ENCODE data around the gene UMODL1. TPM values are rescaled to one million over a fixed set of nuclear protein-coding genes. Genes with fewer than 3 reads are reported as not detected.
"Not testable (repeated sequence)": the region's sequence is repeated elsewhere in the genome, so short reads cannot be mapped to it uniquely, and the experiment has no call there.

UMODL1 gene
- total and polyA plus RNA-seq, 2 donors (not counting 1 experiment from before 2014, with no cell fraction given): not detected

GRCh38 chr21:42113926-42114409 lies 42.9 kb downstream of the UMODL1 start:
- no peak for TF ChIP-seq EZH2 (IDR thresholded peaks at IDR 0.05; ENCODE audit: low read length, missing control alignments)
- TF ChIP-seq CTCF (conservative IDR thresholded peaks at IDR 0.05 in 1 of 2, IDR thresholded peaks at IDR 0.05 in 1 of 2; ENCODE audit: low read depth in 1 of 2, low read length in 2 of 2): peak in 1 of 2 donors; percentile 1
- Histone ChIP-seq H3K9ac (ENCODE audit: insufficient read depth, low read length) (no peak overlapping the region), H3K27ac (ENCODE audit: insufficient read depth, low read length) (no peak overlapping the region), H2AFZ (ENCODE audit: low read length) (no peak overlapping the region), H3K79me2 (ENCODE audit: control insufficient read depth, insufficient read depth, low read length) (no peaks in the 10 kb centered on the region), H3K36me3 (ENCODE audit: control insufficient read depth, insufficient read depth, low read length) (no peaks in the 10 kb centered on the region), H4K20me1 (ENCODE audit: control insufficient read depth, extremely low read depth, insufficient read depth, low read length) (no peaks in the 10 kb centered on the region), H3K4me2 (ENCODE audit: extremely low read depth, insufficient read depth, low read length) (no peak overlapping the region), H3K27me3 (ENCODE audit: control insufficient read depth, insufficient read depth, low read length) (peaks cover 6% of the 10 kb centered on the region), H3K9me3 (ENCODE audit: control insufficient read depth, insufficient read depth, low read depth, low read length) (no peaks in the 10 kb centered on the region), H3K4me1 (ENCODE audit: control insufficient read depth, extremely low read depth, insufficient read depth, low read length) (peaks cover 2% of the 10 kb centered on the region), H3K4me3 (replicated peaks in 1 of 4; ENCODE audit: control extremely low read depth in 1 of 4, insufficient read depth in 1 of 4, low read depth in 3 of 4, low read length in 4 of 4) (no peak overlapping the region)
- no peak for DNase-seq (ENCODE audit: low read depth in 2 of 2)

- no peaks in the 10 kb centered on the region for H4K20me1 ChIP-seq (ENCODE audit: control insufficient read depth, extremely low read depth, insufficient read depth, low read length)
- H3K4me2 ChIP-seq (ENCODE audit: extremely low read depth, insufficient read depth, low read length): no peak overlapping the region
- peaks cover 2% of the 10 kb centered on the region for H3K4me1 ChIP-seq (ENCODE audit: control insufficient read depth, extremely low read depth, insufficient read depth, low read length)
- H3K9ac ChIP-seq (ENCODE audit: insufficient read depth, low read length): no peak overlapping the region
- TF ChIP-seq EZH2 (IDR thresholded peaks at IDR 0.05; ENCODE audit: low read length, missing control alignments) (no peak), CTCF (conservative IDR thresholded peaks at IDR 0.05 in 1 of 2, IDR thresholded peaks at IDR 0.05 in 1 of 2; ENCODE audit: low read depth in 1 of 2, low read length in 2 of 2) (no peak)
- H3K79me2 ChIP-seq (ENCODE audit: control insufficient read depth, insufficient read depth, low read length): no peaks in the 10 kb centered on the region
- H3K4me3 ChIP-seq (replicated peaks in 1 of 4; ENCODE audit: control extremely low read depth in 1 of 4, insufficient read depth in 1 of 4, low read depth in 3 of 4, low read length in 4 of 4): no peak overlapping the region
- H3K36me3 ChIP-seq (ENCODE audit: control insufficient read depth, insufficient read depth, low read length): no peaks in the 10 kb centered on the region
- H3K27me3 ChIP-seq (ENCODE audit: control insufficient read depth, insufficient read depth, low read length): peaks cover 10% of the 10 kb centered on the region
- no peak for DNase-seq (ENCODE audit: low read depth in 2 of 2)
- H3K27ac ChIP-seq (ENCODE audit: insufficient read depth, low read length): no peak overlapping the region
- H2AFZ ChIP-seq (ENCODE audit: low read length): no peak overlapping the region
- no peaks in the 10 kb centered on the region for H3K9me3 ChIP-seq (ENCODE audit: control insufficient read depth, insufficient read depth, low read depth, low read length)
Observed at GRCh38 chr21:42114646-42115045, 43.5 kb downstream of the UMODL1 start.

- H4K20me1 ChIP-seq (ENCODE audit: control insufficient read depth, extremely low read depth, insufficient read depth, low read length): no peaks in the 10 kb centered on the region
- H3K36me3 ChIP-seq (ENCODE audit: control insufficient read depth, insufficient read depth, low read length): no peaks in the 10 kb centered on the region
- no peaks in the 10 kb centered on the region for H3K79me2 ChIP-seq (ENCODE audit: control insufficient read depth, insufficient read depth, low read length)
- peaks cover 10% of the 10 kb centered on the region for H3K27me3 ChIP-seq (ENCODE audit: control insufficient read depth, insufficient read depth, low read length)
- H3K9me3 ChIP-seq (ENCODE audit: control insufficient read depth, insufficient read depth, low read depth, low read length): no peaks in the 10 kb centered on the region
- H3K27ac ChIP-seq (ENCODE audit: insufficient read depth, low read length): no peak overlapping the region
- no peak overlapping the region for H2AFZ ChIP-seq (ENCODE audit: low read length)
- H3K4me1 ChIP-seq (ENCODE audit: control insufficient read depth, extremely low read depth, insufficient read depth, low read length): peaks cover 2% of the 10 kb centered on the region
- no peak overlapping the region for H3K9ac ChIP-seq (ENCODE audit: insufficient read depth, low read length)
- no peak overlapping the region for H3K4me2 ChIP-seq (ENCODE audit: extremely low read depth, insufficient read depth, low read length)
- DNase-seq (ENCODE audit: low read depth in 2 of 2): no peak
- no peak for TF ChIP-seq EZH2 (IDR thresholded peaks at IDR 0.05; ENCODE audit: low read length, missing control alignments)
- TF ChIP-seq CTCF (conservative IDR thresholded peaks at IDR 0.05 in 1 of 2, IDR thresholded peaks at IDR 0.05 in 1 of 2; ENCODE audit: low read depth in 1 of 2, low read length in 2 of 2): no peak
- no peak overlapping the region for H3K4me3 ChIP-seq (replicated peaks in 1 of 4; ENCODE audit: control extremely low read depth in 1 of 4, insufficient read depth in 1 of 4, low read depth in 3 of 4, low read length in 4 of 4)
Observed at GRCh38 chr21:42115136-42115683, 44.1 kb downstream of the UMODL1 start.

- not testable (repeated sequence) for H4K20me1 ChIP-seq (ENCODE audit: control insufficient read depth, extremely low read depth, insufficient read depth, low read length); H3K4me2 ChIP-seq (ENCODE audit: extremely low read depth, insufficient read depth, low read length); H3K4me1 ChIP-seq (ENCODE audit: control insufficient read depth, extremely low read depth, insufficient read depth, low read length); H3K79me2 ChIP-seq (ENCODE audit: control insufficient read depth, insufficient read depth, low read length); H3K27ac ChIP-seq (ENCODE audit: insufficient read depth, low read length); H3K4me3 ChIP-seq (replicated peaks in 1 of 4; ENCODE audit: control extremely low read depth in 1 of 4, insufficient read depth in 1 of 4, low read depth in 3 of 4, low read length in 4 of 4); H3K9me3 ChIP-seq (ENCODE audit: control insufficient read depth, insufficient read depth, low read depth, low read length); DNase-seq (ENCODE audit: low read depth in 2 of 2); H2AFZ ChIP-seq (ENCODE audit: low read length); H3K36me3 ChIP-seq (ENCODE audit: control insufficient read depth, insufficient read depth, low read length); H3K9ac ChIP-seq (ENCODE audit: insufficient read depth, low read length)
- peaks cover 21% of the 10 kb centered on the region for H3K27me3 ChIP-seq (ENCODE audit: control insufficient read depth, insufficient read depth, low read length)
Observed at GRCh38 chr21:42116551-42116950, 45.4 kb downstream of the UMODL1 start.

All from fibroblast of lung (primary cell).